Endodermal cell (in vitro differentiated cells): ENCODE measurements around the gene DNM1. TPM values are rescaled to one million over a fixed set of nuclear protein-coding genes. Genes with fewer than 3 reads are reported as not detected.

Experiments
- DNase-seq: peaks from one replicate; pipeline ENCODE4 v3.0.0-alpha.2; 2017
- H3K27ac ChIP-seq: 2 replicates; pipeline ENCODE4 v1.5.1; 2013; ENCODE audit warnings: mild to moderate bottlenecking, low read depth, low read length, moderate library complexity
- H3K27me3 ChIP-seq: 2 replicates; pipeline ENCODE4 v1.6.1; 2013; ENCODE audit warnings: mild to moderate bottlenecking, low read length, moderate library complexity; ENCODE audit not compliant: insufficient read depth, control insufficient read depth, poor library complexity, severe bottlenecking
- H3K36me3 ChIP-seq: 2 replicates; pipeline ENCODE4 v1.7.0; 2013; ENCODE audit warnings: mild to moderate bottlenecking, low read length, moderate library complexity; ENCODE audit not compliant: control insufficient read depth, insufficient read depth
- H3K4me1 ChIP-seq: one replicate; pipeline ENCODE4 v1.7.0; 2013; ENCODE audit warnings: low read length; ENCODE audit not compliant: control insufficient read depth, insufficient read depth
- H3K4me3 ChIP-seq: 2 replicates; pipeline ENCODE4 v1.5.1; 2013; ENCODE audit warnings: mild to moderate bottlenecking, low read length, moderate library complexity
- H3K9ac ChIP-seq: 2 replicates; pipeline ENCODE4 v1.6.1; 2013; ENCODE audit warnings: mild to moderate bottlenecking, low read length, moderate library complexity; ENCODE audit not compliant: poor library complexity, severe bottlenecking; ENCODE audit errors: extremely low read depth
- H3K9me3 ChIP-seq: 2 replicates; pipeline ENCODE4 v1.6.1; 2013; ENCODE audit warnings: mild to moderate bottlenecking, low read length, moderate library complexity; ENCODE audit not compliant: control insufficient read depth
- H3K27ac Mint-ChIP-seq: 2 replicates; pipeline ENCODE4 v1.8.0; 2020; ENCODE audit warnings: mixed read lengths
- H3K27me3 Mint-ChIP-seq: 2 replicates; pipeline ENCODE4 v1.8.0; 2021; ENCODE audit warnings: mild to moderate bottlenecking, mixed read lengths; ENCODE audit not compliant: insufficient read depth
- H3K36me3 Mint-ChIP-seq: 2 replicates; pipeline ENCODE4 v1.8.0; 2020; ENCODE audit warnings: low read depth, mixed read lengths
- H3K4me1 Mint-ChIP-seq: 2 replicates; pipeline ENCODE4 v1.8.0; 2020; ENCODE audit warnings: mixed read lengths
- H3K4me3 Mint-ChIP-seq: 2 replicates; pipeline ENCODE4 v1.8.0; 2020; ENCODE audit warnings: mild to moderate bottlenecking, moderate library complexity, mixed read lengths
- H3K9me3 Mint-ChIP-seq: 2 replicates; pipeline ENCODE4 v1.8.0; 2020; ENCODE audit warnings: mild to moderate bottlenecking, mixed read lengths
- WGBS, 2 experiments: methylation state at CpG; one replicate each; pipeline versions ENCODE4 v1.1.5 to v1.1.7; 2013; ENCODE audit warnings: missing lambda C conversion rate in 2 of 2, mixed read lengths in 1 of 2; ENCODE audit not compliant: insufficient coverage in 1 of 2, insufficient read length in 1 of 2; 5-methylcytosine and 5-hydroxymethylcytosine counted together
- total RNA-seq, 2 donors: library from RNA; stranded (reverse); fragmentation: NEBNext Ultra II Directional in 1 of 2; extraction: Animal tissue kit (Norgen Biotek cat#: 25700) in 1 of 2; gene quantifications; 2 replicates in 1 of 2; 3 replicates in 1 of 2; pipeline ENCODE4 v1.2.1, GENCODE V29; 2021
- TF ChIP-seq, protein P1 (sequence below): fragments of 200-600 bp; sonication (generic); conservative IDR thresholded peaks from 2 replicates; pipeline ENCODE4 v1.5.0; 2021; ENCODE audit warnings: antibody characterized with exemption, mild to moderate bottlenecking

DNM1 gene
- total RNA-seq, 2 donors from 2014 or later: 55.8 to 147 TPM

DNA sequence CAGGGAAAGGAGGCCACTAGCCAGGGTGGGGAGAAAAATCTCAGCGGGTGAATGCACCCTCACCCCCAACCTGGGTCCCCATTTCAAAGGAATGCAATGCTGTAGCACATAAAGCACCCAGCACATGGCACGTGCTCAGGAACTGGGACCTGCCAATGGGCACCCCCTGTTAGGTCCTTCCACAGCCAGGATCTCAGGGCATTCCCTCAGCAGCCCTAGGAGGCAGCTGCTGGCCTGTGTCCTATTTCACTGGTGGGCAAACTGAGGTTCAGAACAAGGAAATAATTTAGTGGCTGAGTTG, 8.8 kb downstream of the DNM1 start:
- WGBS, 2 experiments: 88 to 97% methylated on average over 1 to 2 of the region's 2 CpGs
- H3K36me3 ChIP-seq: no peaks in the 10 kb centered on the region
- no peaks in the 10 kb centered on the region for H3K36me3 Mint-ChIP-seq
- H3K4me1 Mint-ChIP-seq: peaks cover 3% of the 10 kb centered on the region
- H3K4me3 Mint-ChIP-seq: no peak overlapping the region
- no peaks in the 10 kb centered on the region for H3K9me3 Mint-ChIP-seq
- H3K4me3 ChIP-seq: no peak overlapping the region
- TF ChIP-seq, protein P1, sequence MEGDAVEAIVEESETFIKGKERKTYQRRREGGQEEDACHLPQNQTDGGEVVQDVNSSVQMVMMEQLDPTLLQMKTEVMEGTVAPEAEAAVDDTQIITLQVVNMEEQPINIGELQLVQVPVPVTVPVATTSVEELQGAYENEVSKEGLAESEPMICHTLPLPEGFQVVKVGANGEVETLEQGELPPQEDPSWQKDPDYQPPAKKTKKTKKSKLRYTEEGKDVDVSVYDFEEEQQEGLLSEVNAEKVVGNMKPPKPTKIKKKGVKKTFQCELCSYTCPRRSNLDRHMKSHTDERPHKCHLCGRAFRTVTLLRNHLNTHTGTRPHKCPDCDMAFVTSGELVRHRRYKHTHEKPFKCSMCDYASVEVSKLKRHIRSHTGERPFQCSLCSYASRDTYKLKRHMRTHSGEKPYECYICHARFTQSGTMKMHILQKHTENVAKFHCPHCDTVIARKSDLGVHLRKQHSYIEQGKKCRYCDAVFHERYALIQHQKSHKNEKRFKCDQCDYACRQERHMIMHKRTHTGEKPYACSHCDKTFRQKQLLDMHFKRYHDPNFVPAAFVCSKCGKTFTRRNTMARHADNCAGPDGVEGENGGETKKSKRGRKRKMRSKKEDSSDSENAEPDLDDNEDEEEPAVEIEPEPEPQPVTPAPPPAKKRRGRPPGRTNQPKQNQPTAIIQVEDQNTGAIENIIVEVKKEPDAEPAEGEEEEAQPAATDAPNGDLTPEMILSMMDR: no peak
- H3K4me1 ChIP-seq: no peaks in the 10 kb centered on the region
- DNase-seq: no peak
- H3K27ac Mint-ChIP-seq: no peak overlapping the region
- H3K27me3 Mint-ChIP-seq: peaks cover 2% of the 10 kb centered on the region
- H3K27ac ChIP-seq: no peak overlapping the region
- H3K27me3 ChIP-seq: no peaks in the 10 kb centered on the region
- no peaks in the 10 kb centered on the region for H3K9me3 ChIP-seq
- no peak overlapping the region for H3K9ac ChIP-seq

DNA sequence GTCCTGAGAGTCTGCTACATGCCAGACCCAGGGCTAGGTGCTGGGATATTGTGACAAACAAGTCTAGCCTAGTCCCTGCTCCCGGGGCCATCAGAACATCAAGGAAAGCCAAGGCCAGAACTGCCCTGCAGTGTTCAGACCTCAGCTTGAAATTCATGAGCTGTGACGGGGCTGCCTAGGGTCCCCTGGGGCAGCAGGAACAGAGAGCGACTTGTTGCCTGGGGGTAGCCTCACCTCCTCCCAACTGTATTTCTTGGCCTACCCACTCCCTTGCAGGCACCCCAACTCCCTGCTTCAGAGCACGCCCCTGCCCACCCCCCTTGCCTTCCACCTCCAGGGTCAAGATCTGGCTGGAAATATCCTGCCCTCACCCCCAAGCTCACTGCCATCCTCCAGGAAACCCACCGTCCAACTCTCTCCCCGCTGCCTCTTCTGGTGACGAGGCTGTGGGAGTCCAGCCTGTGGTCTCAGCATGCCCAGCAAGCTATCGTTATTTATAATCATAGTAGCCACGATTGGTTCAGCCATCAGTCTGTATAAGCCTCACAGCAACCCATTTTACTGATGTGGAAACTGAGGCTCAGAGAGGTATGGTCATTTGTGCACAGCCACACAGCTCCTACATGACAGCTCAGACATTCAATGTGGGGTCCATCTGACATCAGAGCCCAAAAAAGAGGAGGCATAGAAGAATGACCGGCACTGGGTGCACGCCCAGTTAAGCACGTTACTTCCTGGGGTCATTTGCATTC, 10.7 kb downstream of the DNM1 start:
- Histone ChIP-seq H3K4me1 (peaks cover 4% of the 10 kb centered on the region), H3K9ac (no peak overlapping the region), H3K27ac (no peak overlapping the region), H3K9me3 (no peaks in the 10 kb centered on the region), H3K27me3 (no peaks in the 10 kb centered on the region), H3K4me3 (no peak overlapping the region), H3K36me3 (peaks cover under 1% of the 10 kb centered on the region)
- H3K9me3 Mint-ChIP-seq: no peaks in the 10 kb centered on the region
- DNase-seq: no peak
- 92 to 97% methylated on average over 10 to 12 of the region's 12 CpGs for WGBS, 2 experiments
- peaks cover 6% of the 10 kb centered on the region for H3K4me1 Mint-ChIP-seq
- peak overlapping the region; percentile 52 for H3K27ac Mint-ChIP-seq
- peaks cover 3% of the 10 kb centered on the region for H3K36me3 Mint-ChIP-seq
- H3K27me3 Mint-ChIP-seq: peaks cover 2% of the 10 kb centered on the region
- H3K4me3 Mint-ChIP-seq: no peak overlapping the region
- TF ChIP-seq, protein P1: no peak

DNA sequence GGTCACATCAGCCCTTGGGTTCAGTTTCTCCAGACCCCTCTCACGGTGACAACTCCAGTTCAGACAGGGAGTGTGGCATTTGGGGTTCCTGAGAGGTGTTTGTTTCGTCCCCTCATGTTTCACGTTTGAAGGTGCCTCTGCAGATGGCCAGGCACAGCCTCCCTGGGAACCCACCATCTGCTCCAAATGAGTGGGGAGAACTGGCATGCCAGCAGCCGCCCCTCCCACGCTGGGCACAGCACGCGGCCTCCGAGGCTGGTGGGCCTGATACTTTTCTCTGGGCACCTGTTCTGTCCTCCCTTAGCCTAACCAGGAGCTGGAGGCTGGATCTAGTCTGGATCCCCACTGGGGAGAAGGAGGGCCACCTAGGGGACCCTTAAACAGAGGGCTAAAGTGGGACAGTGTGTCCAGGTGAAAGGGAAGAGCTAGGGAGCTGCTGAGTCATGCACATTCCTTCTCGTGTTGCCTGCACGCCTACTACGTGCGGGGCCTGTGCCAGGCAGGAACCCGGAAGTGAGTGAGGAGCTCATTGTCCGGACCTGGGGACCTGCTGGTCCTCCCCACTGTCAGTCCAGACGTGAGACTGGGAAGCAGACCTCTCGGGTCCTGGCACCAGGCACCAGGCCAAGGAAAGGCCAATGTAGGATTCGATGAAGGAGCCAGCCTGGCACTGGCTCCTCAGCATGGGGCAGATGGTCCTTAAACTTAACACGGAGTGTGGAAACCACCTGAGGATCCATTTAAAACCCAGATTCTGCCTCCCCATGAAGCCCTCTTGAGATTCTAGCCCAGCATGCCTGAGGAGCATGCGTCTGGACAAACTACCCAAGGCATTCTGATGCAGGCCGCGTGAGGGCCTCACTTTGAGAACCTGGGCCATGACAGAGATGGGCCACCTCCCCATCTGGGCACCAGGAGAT, 11.7 kb downstream of the DNM1 start:
- no peaks in the 10 kb centered on the region for H3K27me3 ChIP-seq
- no peak for DNase-seq
- H3K36me3 ChIP-seq: peaks cover 8% of the 10 kb centered on the region
- Mint-ChIP-seq H3K9me3 (no peaks in the 10 kb centered on the region), H3K36me3 (peaks cover 5% of the 10 kb centered on the region), H3K4me1 (peaks cover 6% of the 10 kb centered on the region), H3K4me3 (no peak overlapping the region), H3K27ac (peak overlapping the region; percentile 52), H3K27me3 (peaks cover 2% of the 10 kb centered on the region)
- H3K4me3 ChIP-seq: no peak overlapping the region
- peaks cover 4% of the 10 kb centered on the region for H3K4me1 ChIP-seq
- H3K9me3 ChIP-seq: no peaks in the 10 kb centered on the region
- peak overlapping the region; percentile 34 for H3K27ac ChIP-seq
- H3K9ac ChIP-seq: no peak overlapping the region
- TF ChIP-seq, protein P1: no peak
- WGBS, 2 experiments: 90 to 93% methylated on average over 17 to 21 of the region's 21 CpGs
